NCI-H128 (cell line): ENCODE results near the gene CORO2A.

Experiments
- DNase-seq: peaks from one replicate; lab custom pipeline; 2025; ENCODE audit not compliant: unreplicated experiment; lab: John Stamatoyannopoulos, UW

Gene CORO2A

GRCh38 chr9:98193336-98193944 is 1.0 kb upstream of the CORO2A start:
- DNase-seq = no peak

- no peak for DNase-seq
These were observed 550 bp downstream of the CORO2A start for GRCh38 chr9:98191671-98192502.

GRCh38 chr9:98191181-98191608 is 1.2 kb downstream of the CORO2A start:
- DNase-seq = no peak

GRCh38 chr9:98190757-98191105 is 1.7 kb downstream of the CORO2A start:
- no peak for DNase-seq

GRCh38 chr9:98189412-98189811 is 3.0 kb downstream of the CORO2A start:
- no peak for DNase-seq

GRCh38 chr9:98187926-98188325 is 4.5 kb downstream of the CORO2A start:
- no peak for DNase-seq

GRCh38 chr9:98186236-98186635 is 6.2 kb downstream of the CORO2A start:
- DNase-seq = no peak

GRCh38 chr9:98185611-98186171 is 6.7 kb downstream of the CORO2A start:
- no peak for DNase-seq

GRCh38 chr9:98185021-98185567 is 7.3 kb downstream of the CORO2A start:
- DNase-seq = no peak

GRCh38 chr9:98184326-98184725 is 8.1 kb downstream of the CORO2A start:
- DNase-seq = no peak

GRCh38 chr9:98182889-98183599 is 9.4 kb downstream of the CORO2A start:
- no peak for DNase-seq

GRCh38 chr9:98182069-98182820 is 10.2 kb downstream of the CORO2A start:
- no peak for DNase-seq

- no peak for DNase-seq
These were observed 10.7 kb downstream of the CORO2A start for GRCh38 chr9:98181746-98182068.

- DNase-seq = no peak
These were observed 11.4 kb downstream of the CORO2A start for GRCh38 chr9:98180996-98181395.

- no peak for DNase-seq
These were observed 13.3 kb downstream of the CORO2A start for GRCh38 chr9:98178874-98179850.

- DNase-seq = no peak
These were observed 15.8 kb downstream of the CORO2A start for GRCh38 chr9:98176391-98177259.

- no peak for DNase-seq
These were observed 16.7 kb downstream of the CORO2A start for GRCh38 chr9:98175762-98176161.

- DNase-seq = no peak
These were observed 17.3 kb downstream of the CORO2A start for GRCh38 chr9:98175028-98175569.
